GM12874 (cell line): ENCODE results near the gene DSC1.

ENCODE experiments used
- TF ChIP-seq, protein P1 (sequence below): IDR thresholded peaks from 2 replicates; pipeline ENCODE4 v1.5.1; 2011; ENCODE audit warnings: low read depth, mild to moderate bottlenecking, control low read depth, low read length, moderate library complexity; ENCODE audit not compliant: insufficient read depth

Gene DSC1

DNA sequence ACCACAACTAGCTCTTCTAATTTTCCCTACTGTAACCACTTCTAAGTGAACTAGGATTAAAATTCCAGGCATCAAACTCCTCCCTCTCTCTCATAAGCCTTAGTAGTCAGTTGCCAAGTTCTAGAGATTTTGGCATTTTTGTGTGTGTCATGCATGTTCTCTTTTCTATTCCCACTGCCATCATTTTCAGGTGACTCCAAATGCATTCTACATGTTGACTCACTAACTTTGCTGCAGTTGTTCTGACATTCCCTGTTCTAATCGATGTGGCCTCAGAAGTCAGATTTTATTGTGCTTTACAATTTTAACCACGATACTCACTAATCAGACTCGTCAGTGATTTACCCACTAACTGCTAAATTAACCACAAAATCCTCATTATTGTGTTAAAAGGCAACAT is 13.3 kb downstream of the DSC1 start:
- TF ChIP-seq, protein P1, sequence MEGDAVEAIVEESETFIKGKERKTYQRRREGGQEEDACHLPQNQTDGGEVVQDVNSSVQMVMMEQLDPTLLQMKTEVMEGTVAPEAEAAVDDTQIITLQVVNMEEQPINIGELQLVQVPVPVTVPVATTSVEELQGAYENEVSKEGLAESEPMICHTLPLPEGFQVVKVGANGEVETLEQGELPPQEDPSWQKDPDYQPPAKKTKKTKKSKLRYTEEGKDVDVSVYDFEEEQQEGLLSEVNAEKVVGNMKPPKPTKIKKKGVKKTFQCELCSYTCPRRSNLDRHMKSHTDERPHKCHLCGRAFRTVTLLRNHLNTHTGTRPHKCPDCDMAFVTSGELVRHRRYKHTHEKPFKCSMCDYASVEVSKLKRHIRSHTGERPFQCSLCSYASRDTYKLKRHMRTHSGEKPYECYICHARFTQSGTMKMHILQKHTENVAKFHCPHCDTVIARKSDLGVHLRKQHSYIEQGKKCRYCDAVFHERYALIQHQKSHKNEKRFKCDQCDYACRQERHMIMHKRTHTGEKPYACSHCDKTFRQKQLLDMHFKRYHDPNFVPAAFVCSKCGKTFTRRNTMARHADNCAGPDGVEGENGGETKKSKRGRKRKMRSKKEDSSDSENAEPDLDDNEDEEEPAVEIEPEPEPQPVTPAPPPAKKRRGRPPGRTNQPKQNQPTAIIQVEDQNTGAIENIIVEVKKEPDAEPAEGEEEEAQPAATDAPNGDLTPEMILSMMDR, result no peak

DNA sequence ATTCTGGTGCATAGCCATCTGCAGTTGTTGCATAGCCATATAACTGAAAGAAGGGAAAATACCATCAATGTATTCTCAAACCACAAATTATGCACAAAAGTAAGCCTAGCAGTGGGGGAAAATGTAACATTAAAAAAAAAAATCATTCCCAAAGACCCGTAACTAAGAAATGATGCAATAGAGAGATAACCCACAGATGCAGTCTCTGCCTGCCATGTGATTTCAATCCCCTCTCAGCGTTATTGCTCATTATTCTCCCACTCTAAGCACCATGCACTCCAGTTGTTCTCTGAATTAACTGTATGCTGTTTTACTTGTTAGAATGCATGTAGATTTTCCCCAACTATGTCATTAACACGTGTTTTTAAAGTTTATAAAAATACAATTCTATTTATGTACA is 14.1 kb downstream of the DSC1 start:
- TF ChIP-seq, protein P1, result no peak

DNA sequence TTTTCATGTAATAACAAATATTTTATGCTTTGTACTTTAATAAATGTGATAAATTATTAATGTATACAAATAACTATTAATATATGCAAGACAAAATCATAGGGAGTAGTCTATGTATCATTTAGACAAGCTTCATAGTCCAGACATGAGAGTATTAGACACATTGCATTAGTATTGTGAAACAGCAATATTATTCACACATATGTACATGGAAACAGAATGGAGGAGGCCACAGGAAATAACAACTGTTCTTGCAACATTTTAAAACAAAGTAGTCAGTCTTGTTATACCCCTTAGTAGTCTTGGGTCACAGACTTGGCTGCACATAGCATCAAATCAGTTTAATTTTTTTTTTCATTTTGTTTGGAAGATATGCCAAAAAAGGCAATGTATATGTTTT is 15.8 kb downstream of the DSC1 start:
- TF ChIP-seq, protein P1, result no peak

DNA sequence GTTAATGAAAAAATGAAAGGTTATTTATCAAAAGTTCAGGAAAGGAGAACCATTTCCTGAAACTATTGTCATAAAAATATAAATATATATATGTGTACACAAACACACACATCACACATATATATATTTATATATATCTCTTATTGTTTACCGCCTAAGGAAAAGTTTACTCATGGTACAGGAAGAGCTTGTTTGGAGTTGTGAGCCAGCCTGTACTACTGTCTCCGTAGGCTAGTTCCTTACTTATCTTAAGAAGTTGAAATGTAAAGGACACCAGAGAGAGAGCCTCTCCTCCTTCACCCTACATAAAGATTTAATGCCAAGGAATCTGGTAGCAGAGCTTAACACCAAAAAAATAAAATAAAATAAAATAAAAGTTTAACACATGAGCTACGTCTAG is 19.6 kb downstream of the DSC1 start:
- TF ChIP-seq, protein P1, result no peak

DNA sequence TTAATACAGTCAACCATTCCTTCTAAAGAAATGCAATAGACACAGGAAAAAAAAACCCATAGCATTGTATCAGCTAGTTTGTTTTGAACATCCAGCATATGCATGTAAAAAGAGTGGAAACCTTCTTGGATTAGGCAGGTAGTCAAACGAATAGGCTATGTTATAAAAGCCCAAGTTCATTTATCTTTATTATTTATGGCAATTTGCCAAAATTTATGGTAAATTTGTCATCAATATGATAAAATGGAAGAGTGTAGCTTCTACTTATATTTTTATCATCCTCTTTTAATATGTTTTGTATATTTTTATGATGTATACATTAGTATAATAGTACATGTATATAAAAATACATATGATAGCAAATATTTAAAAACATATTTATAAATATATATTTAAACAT is 23.9 kb downstream of the DSC1 start:
- TF ChIP-seq, protein P1, result no peak

DNA sequence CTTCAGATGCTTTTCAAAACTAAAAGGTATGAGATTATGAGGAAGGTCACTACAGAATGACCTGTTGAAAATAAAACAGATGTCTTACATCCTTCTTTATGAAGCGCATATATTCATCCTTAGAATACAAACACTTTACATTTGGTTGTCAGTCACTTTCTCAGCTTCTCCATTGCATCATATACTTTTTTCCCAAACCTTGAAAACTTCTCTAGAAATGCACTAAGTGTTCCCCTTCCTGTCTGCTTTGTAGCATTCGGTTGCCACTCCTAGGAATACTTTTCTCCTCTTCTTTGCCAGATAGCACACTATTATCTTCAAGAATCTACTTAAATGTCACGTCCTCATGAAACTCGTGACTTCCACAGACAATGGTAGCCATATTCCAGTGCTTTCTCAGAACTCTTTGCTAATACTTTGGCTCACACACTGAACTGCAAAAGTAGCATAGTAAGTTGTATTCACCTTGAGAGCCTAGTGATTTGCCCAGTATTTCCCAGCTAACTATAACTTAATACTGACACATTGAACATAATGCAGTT is 27.6 kb downstream of the DSC1 start:
- TF ChIP-seq, protein P1, result no peak

DNA sequence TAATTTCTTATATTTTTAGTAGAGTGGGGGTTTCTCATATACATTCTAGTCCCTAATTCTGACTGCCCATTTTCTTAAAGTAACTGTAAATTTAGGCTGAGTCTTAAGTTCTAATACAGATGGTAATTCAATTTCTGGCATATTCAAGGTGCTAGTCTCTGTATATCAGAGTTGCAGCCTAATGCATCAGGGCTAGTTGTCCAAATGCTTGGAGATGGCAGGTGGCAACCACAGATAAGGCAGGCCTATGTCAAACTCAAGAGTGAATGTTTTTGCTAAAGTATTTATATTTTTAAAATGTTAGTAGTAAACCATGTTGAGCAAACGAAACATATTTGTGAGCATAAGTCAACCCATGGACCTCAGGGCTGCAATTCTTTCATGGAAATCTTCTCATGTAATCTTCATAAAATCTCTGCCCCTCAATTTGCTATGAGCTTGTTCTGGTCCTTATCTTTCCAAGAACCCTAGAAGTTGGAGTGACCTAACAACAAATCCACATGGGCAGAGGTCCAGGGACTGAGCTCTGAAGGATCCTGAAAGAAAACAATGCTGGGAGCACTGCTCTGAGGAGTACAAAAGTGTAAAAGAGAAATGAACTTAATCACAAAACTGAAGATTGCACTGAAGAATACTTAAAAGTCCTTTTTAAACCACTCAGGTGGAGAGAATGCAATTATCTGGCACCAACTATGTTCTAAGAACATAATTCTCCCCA is 33.1 kb downstream of the DSC1 start:
- TF ChIP-seq, protein P1, result no peak
